IPS-20b (cell line): ENCODE data around the gene SLC26A9.

ENCODE experiments used
- H3K27ac ChIP-seq: one replicate; pipeline ENCODE4 v1.5.1; 2013; ENCODE audit warnings: low read length
- H3K27me3 ChIP-seq: 2 replicates; pipeline ENCODE4 v1.6.1; 2013; ENCODE audit warnings: mild to moderate bottlenecking, low read length, inconsistent platforms; ENCODE audit not compliant: insufficient read depth
- H3K36me3 ChIP-seq: 2 replicates; pipeline ENCODE4 v1.6.1; 2013; ENCODE audit warnings: low read depth, mild to moderate bottlenecking, inconsistent platforms, low read length, moderate library complexity; ENCODE audit not compliant: insufficient read depth
- H3K4me1 ChIP-seq: 2 replicates; pipeline ENCODE4 v1.6.1; 2013; ENCODE audit warnings: mild to moderate bottlenecking, control low read depth, inconsistent platforms, low read length, moderate library complexity; ENCODE audit not compliant: insufficient read depth
- H3K4me3 ChIP-seq: 2 replicates; pipeline ENCODE4 v1.5.1; 2013; ENCODE audit warnings: mild to moderate bottlenecking, low read length, inconsistent platforms
- H3K9ac ChIP-seq: 2 replicates; pipeline ENCODE4 v1.6.1; 2013; ENCODE audit warnings: low read depth, mild to moderate bottlenecking, inconsistent platforms, low read length, moderate library complexity
- H3K9me3 ChIP-seq: 2 replicates; pipeline ENCODE4 v1.6.1; 2013; ENCODE audit warnings: mild to moderate bottlenecking, low read depth, low read length, inconsistent platforms; ENCODE audit not compliant: insufficient read depth

Gene SLC26A9

GRCh38 chr1:205980237-205980870 lies 37.1 kb upstream of the SLC26A9 start:
- Histone ChIP-seq H3K36me3 (no peaks in the 10 kb centered on the region), H3K4me3 (no peak overlapping the region), H3K9ac (no peak overlapping the region), H3K9me3 (peaks cover 4% of the 10 kb centered on the region; the same call in 1 of the 2 replicates), H3K27ac (no peak overlapping the region), H3K4me1 (0 out of 2 replicates have a peak, but pooled peaks cover 4% of the 10 kb centered on the region), H3K27me3 (no peaks in the 10 kb centered on the region)

GRCh38 chr1:205979301-205979700 lies 36.0 kb upstream of the SLC26A9 start:
- H3K9ac ChIP-seq, result no peak overlapping the region

GRCh38 chr1:205978676-205979075 lies 35.4 kb upstream of the SLC26A9 start:
- Histone ChIP-seq H3K27ac (no peak overlapping the region), H3K9ac (no peak overlapping the region), H3K4me1 (0 out of 2 replicates have a peak, but pooled peaks cover 4% of the 10 kb centered on the region), H3K27me3 (no peaks in the 10 kb centered on the region), H3K4me3 (no peak overlapping the region), H3K9me3 (peaks cover 4% of the 10 kb centered on the region; the same call in 1 of the 2 replicates), H3K36me3 (no peaks in the 10 kb centered on the region)

More at GRCh38 chr1:205979301-205979700, 36.0 kb upstream of the SLC26A9 start:
- Histone ChIP-seq H3K27me3 (no peaks in the 10 kb centered on the region), H3K36me3 (no peaks in the 10 kb centered on the region), H3K4me1 (0 out of 2 replicates have a peak, but pooled peaks cover 4% of the 10 kb centered on the region), H3K27ac (no peak overlapping the region), H3K9me3 (peaks cover 4% of the 10 kb centered on the region; the same call in 1 of the 2 replicates), H3K4me3 (no peak overlapping the region)

- Histone ChIP-seq H3K27me3 (no peaks in the 10 kb centered on the region), H3K9ac (no peak overlapping the region), H3K4me1 (0 out of 2 replicates have a peak, but pooled peaks cover 4% of the 10 kb centered on the region), H3K27ac (no peak overlapping the region), H3K36me3 (no peaks in the 10 kb centered on the region), H3K4me3 (no peak overlapping the region), H3K9me3 (peaks cover 4% of the 10 kb centered on the region; the same call in 1 of the 2 replicates)
These were observed 34.3 kb upstream of the SLC26A9 start for GRCh38 chr1:205977402-205978014.

GRCh38 chr1:205976708-205977401 lies 33.6 kb upstream of the SLC26A9 start:
- Histone ChIP-seq H3K9ac (no peak overlapping the region), H3K27ac (no peak overlapping the region), H3K4me3 (no peak overlapping the region), H3K4me1 (0 out of 2 replicates have a peak, but pooled peaks cover 4% of the 10 kb centered on the region), H3K9me3 (peaks cover 4% of the 10 kb centered on the region; the same call in 1 of the 2 replicates), H3K27me3 (no peaks in the 10 kb centered on the region), H3K36me3 (no peaks in the 10 kb centered on the region)

- no peaks in the 10 kb centered on the region for H3K36me3 ChIP-seq
- no peaks in the 10 kb centered on the region for H3K27me3 ChIP-seq
- no peak overlapping the region for H3K4me3 ChIP-seq
- H3K9ac ChIP-seq, result no peak overlapping the region
- no peaks in the 10 kb centered on the region for H3K9me3 ChIP-seq
- H3K27ac ChIP-seq, result no peak overlapping the region
- H3K4me1 ChIP-seq, result 0 out of 2 replicates have a peak, but pooled peaks cover 4% of the 10 kb centered on the region
These were observed 32.8 kb upstream of the SLC26A9 start for GRCh38 chr1:205976036-205976435.

GRCh38 chr1:205975387-205975998 lies 32.2 kb upstream of the SLC26A9 start:
- no peak overlapping the region for H3K4me3 ChIP-seq
- H3K9ac ChIP-seq, result no peak overlapping the region
- H3K4me1 ChIP-seq, result 0 out of 2 replicates have a peak, but pooled peaks cover 4% of the 10 kb centered on the region
- no peaks in the 10 kb centered on the region for H3K36me3 ChIP-seq
- H3K27me3 ChIP-seq, result no peaks in the 10 kb centered on the region
- no peak overlapping the region for H3K27ac ChIP-seq
- no peaks in the 10 kb centered on the region for H3K9me3 ChIP-seq

GRCh38 chr1:205974712-205975111 lies 31.5 kb upstream of the SLC26A9 start:
- Histone ChIP-seq H3K27me3 (no peaks in the 10 kb centered on the region), H3K9me3 (no peaks in the 10 kb centered on the region), H3K27ac (no peak overlapping the region), H3K4me3 (no peak overlapping the region), H3K4me1 (0 out of 2 replicates have a peak, but pooled peaks cover 4% of the 10 kb centered on the region), H3K9ac (no peak overlapping the region), H3K36me3 (no peaks in the 10 kb centered on the region)

GRCh38 chr1:205973377-205974232 lies 30.3 kb upstream of the SLC26A9 start:
- Histone ChIP-seq H3K27ac (no peak overlapping the region), H3K4me3 (no peak overlapping the region), H3K9me3 (no peaks in the 10 kb centered on the region), H3K9ac (no peak overlapping the region), H3K27me3 (no peaks in the 10 kb centered on the region), H3K36me3 (no peaks in the 10 kb centered on the region), H3K4me1 (0 out of 2 replicates have a peak, but pooled peaks cover 4% of the 10 kb centered on the region)

GRCh38 chr1:205972491-205973168 lies 29.4 kb upstream of the SLC26A9 start:
- Histone ChIP-seq H3K9ac (no peak overlapping the region), H3K27me3 (no peaks in the 10 kb centered on the region), H3K4me1 (0 out of 2 replicates have a peak, but pooled peaks cover 4% of the 10 kb centered on the region), H3K36me3 (no peaks in the 10 kb centered on the region), H3K4me3 (no peak overlapping the region), H3K27ac (no peak overlapping the region), H3K9me3 (no peaks in the 10 kb centered on the region)
